IPS-20b (cell line): ENCODE data around the gene NLGN1.

Experiments
- H3K27ac ChIP-seq: one replicate; pipeline ENCODE4 v1.5.1; 2013; ENCODE audit warnings: low read length
- H3K27me3 ChIP-seq: 2 replicates; pipeline ENCODE4 v1.6.1; 2013; ENCODE audit warnings: mild to moderate bottlenecking, low read length, inconsistent platforms; ENCODE audit not compliant: insufficient read depth
- H3K36me3 ChIP-seq: 2 replicates; pipeline ENCODE4 v1.6.1; 2013; ENCODE audit warnings: low read depth, mild to moderate bottlenecking, inconsistent platforms, low read length, moderate library complexity; ENCODE audit not compliant: insufficient read depth
- H3K4me1 ChIP-seq: 2 replicates; pipeline ENCODE4 v1.6.1; 2013; ENCODE audit warnings: mild to moderate bottlenecking, control low read depth, inconsistent platforms, low read length, moderate library complexity; ENCODE audit not compliant: insufficient read depth
- H3K4me3 ChIP-seq: 2 replicates; pipeline ENCODE4 v1.5.1; 2013; ENCODE audit warnings: mild to moderate bottlenecking, low read length, inconsistent platforms
- H3K9ac ChIP-seq: 2 replicates; pipeline ENCODE4 v1.6.1; 2013; ENCODE audit warnings: low read depth, mild to moderate bottlenecking, inconsistent platforms, low read length, moderate library complexity
- H3K9me3 ChIP-seq: 2 replicates; pipeline ENCODE4 v1.6.1; 2013; ENCODE audit warnings: mild to moderate bottlenecking, low read depth, low read length, inconsistent platforms; ENCODE audit not compliant: insufficient read depth

The NLGN1 gene

DNA sequence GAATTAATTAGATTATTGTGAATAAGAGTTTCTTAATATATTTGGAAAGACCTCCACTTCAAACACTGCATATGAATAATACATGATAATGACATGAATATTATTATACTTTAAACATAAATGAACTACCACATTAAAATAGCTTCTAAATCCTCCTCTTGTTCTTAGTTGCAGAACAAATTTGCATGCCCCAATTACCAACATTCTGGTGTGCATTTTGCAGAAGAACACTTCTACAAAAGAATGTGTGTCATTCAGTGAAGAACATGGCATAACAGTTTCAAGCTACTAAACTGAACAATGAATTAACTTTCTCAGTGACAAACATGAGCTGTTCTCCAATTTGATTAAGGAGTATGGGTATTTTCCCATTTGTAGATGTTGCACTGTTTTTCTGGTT lies 750.3 kb downstream of the NLGN1 start:
- Histone ChIP-seq H3K9me3 (no peaks in the 10 kb centered on the region; the same call in 1 of the 2 replicates), H3K9ac (no peak overlapping the region), H3K27ac (no peak overlapping the region), H3K36me3 (no peaks in the 10 kb centered on the region), H3K4me3 (no peak overlapping the region), H3K4me1 (peaks cover 6% of the 10 kb centered on the region; the same call in 1 of the 2 replicates), H3K27me3 (no peaks in the 10 kb centered on the region)

DNA sequence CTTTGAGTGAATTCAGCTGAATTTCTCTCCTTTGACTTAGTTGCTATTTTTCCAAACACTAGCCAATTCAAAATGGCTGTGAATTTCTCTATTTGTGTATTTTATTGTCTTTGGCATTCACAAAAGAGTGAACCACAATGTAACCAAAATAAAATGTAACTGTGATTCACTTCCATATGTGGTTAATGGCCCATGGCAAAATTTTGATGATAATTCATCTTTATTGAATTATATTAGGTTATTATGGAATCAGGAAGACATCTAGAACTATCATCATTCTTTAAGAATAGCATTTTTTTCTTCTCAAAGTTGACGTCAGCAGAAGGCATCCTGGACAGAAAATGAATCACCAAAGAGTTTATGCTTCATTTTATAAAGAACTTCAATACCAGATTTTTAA lies 756.3 kb downstream of the NLGN1 start:
- H3K27ac ChIP-seq: no peak overlapping the region
- H3K4me3 ChIP-seq: no peak overlapping the region
- peaks cover 7% of the 10 kb centered on the region for H3K4me1 ChIP-seq
- H3K27me3 ChIP-seq: no peaks in the 10 kb centered on the region
- no peaks in the 10 kb centered on the region for H3K36me3 ChIP-seq
- H3K9ac ChIP-seq: no peak overlapping the region
- no peaks in the 10 kb centered on the region for H3K9me3 ChIP-seq

DNA sequence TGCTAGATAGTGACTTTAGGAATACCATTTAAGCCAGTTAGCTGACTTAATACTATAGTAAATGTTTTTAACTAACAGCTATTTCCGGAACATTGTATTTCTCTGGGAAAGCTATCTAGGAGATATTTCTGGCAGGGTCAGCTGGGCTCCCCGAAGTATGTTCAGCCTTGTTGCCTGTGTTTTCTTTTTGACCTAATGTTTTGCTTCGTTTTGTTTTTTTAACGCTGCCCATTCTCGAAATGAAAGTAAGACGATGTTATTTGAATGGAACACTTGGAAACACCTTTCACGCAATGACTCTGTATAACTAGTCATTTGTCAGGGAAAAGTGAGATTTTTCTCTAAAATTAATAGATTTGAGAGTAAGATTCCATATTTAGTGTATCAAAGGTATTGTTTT lies 758.7 kb downstream of the NLGN1 start:
- Histone ChIP-seq H3K36me3 (no peaks in the 10 kb centered on the region), H3K9me3 (no peaks in the 10 kb centered on the region), H3K9ac (no peak overlapping the region), H3K27me3 (no peaks in the 10 kb centered on the region), H3K27ac (no peak overlapping the region), H3K4me1 (peaks cover 17% of the 10 kb centered on the region; the same call in 1 of the 2 replicates), H3K4me3 (no peak overlapping the region)

DNA sequence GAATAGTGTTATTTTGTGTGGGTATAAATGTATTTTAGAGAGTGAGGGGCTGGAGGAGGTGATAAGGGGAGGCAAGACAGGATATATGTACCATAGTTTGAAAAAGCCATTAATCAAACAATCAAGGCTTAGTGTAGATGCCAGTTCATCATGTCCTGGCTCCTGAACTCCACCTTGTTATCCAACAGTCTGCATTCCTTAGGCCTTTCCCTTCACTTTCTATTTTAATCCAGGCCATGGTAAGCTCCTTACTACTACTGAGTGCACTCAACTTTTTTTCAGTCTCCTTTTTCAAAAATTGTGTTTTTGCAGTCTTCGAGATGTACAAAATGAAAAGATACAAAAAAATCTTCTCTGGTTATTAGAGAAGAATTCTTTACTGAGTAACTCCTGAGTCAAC lies 761.1 kb downstream of the NLGN1 start:
- H3K4me1 ChIP-seq: peaks cover 17% of the 10 kb centered on the region; the same call in 1 of the 2 replicates
- no peaks in the 10 kb centered on the region for H3K36me3 ChIP-seq
- no peak overlapping the region for H3K4me3 ChIP-seq
- H3K27ac ChIP-seq: no peak overlapping the region
- H3K27me3 ChIP-seq: no peaks in the 10 kb centered on the region
- no peak overlapping the region for H3K9ac ChIP-seq
- H3K9me3 ChIP-seq: peaks cover 4% of the 10 kb centered on the region; the same call in 1 of the 2 replicates

DNA sequence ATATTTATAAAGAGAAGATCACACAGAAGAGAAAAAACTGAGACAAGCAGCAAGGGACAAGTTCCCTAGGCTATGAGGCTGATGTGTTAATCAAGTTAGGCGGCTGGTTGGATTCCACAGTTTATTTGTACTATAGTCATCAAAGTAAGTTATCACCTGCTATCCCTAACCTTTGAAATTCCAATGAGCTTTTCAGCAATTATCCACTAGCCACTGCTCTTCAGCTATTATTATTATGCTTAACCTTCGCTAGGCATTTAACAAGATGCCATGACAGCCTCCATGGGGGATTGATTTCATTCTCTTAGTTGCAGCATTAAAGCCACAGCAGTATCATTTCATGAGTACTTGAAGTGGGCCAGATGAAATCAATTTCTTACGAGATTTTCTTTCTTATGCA lies 762.1 kb downstream of the NLGN1 start:
- Histone ChIP-seq H3K4me1 (peaks cover 17% of the 10 kb centered on the region; the same call in 1 of the 2 replicates), H3K27ac (no peak overlapping the region), H3K9me3 (peaks cover 13% of the 10 kb centered on the region), H3K9ac (no peak overlapping the region), H3K27me3 (no peaks in the 10 kb centered on the region), H3K4me3 (no peak overlapping the region), H3K36me3 (no peaks in the 10 kb centered on the region)

- H3K27me3 ChIP-seq: no peaks in the 10 kb centered on the region
- no peaks in the 10 kb centered on the region for H3K36me3 ChIP-seq
- peaks cover 17% of the 10 kb centered on the region; the same call in 1 of the 2 replicates for H3K4me1 ChIP-seq
- peaks cover 17% of the 10 kb centered on the region for H3K9me3 ChIP-seq
- no peak overlapping the region for H3K27ac ChIP-seq
- H3K4me3 ChIP-seq: no peak overlapping the region
- H3K9ac ChIP-seq: no peak overlapping the region
Measured at GRCh38 chr3:174162550-174162949, 765.0 kb downstream of the NLGN1 start.

DNA sequence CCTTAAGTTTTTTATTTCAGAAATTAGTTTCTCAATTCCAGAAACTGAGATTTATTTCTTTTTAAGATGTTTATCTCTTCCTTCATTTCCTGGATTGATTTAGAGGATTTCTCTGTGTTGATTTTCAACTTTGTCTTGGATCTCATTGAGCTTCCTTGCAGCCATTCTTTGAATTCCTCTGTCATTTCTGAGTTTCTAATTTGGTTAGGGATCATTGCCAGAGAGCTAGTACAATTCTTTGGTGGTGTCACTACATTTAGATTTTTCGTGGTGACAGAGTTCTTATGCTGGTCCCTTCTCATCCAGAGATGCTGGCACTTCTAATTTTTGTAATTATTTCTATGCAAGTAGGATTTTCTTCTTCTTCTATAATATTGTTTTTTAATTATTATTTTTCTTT lies 770.5 kb downstream of the NLGN1 start:
- no peak overlapping the region for H3K9ac ChIP-seq
- H3K27me3 ChIP-seq: no peaks in the 10 kb centered on the region
- no peaks in the 10 kb centered on the region for H3K4me1 ChIP-seq
- no peaks in the 10 kb centered on the region for H3K36me3 ChIP-seq
- H3K9me3 ChIP-seq: peaks cover 17% of the 10 kb centered on the region
- H3K27ac ChIP-seq: no peak overlapping the region
- H3K4me3 ChIP-seq: no peak overlapping the region

DNA sequence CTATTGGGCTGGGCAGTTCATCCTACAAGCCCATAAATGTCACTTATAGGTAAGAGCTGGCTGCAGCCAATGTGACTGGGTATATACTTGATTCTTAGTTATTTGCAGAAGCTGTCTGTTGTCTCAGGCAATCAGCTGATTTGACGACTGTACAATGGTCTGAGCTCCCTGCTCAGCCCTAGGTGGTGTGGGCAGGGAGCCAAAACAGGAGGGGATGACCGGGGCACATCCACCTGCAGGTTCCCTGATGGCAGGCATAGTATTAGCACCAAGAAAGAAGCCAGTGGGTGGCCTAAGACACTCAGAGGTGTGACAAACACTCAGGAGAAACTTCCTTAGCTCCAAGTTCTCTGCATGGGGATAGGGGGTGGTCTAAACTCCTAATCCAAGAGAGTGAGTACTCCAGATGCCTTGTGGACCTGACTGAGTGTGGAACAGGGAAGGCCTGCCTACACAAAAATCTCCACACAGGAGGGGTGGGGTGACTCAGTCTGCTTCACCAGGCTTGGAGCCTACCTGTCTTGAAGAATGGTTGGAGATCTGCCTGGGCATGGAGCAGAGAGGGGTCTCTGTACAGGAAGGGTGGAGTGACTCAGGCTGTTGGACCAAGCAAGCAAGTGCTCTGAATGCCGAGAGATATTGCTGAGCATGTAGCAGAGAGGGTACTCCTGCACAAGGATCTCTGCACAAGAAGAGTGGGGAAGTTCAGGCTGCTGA lies 771.2 kb downstream of the NLGN1 start:
- H3K27me3 ChIP-seq: no peaks in the 10 kb centered on the region
- no peaks in the 10 kb centered on the region for H3K36me3 ChIP-seq
- no peak overlapping the region for H3K9ac ChIP-seq
- H3K4me1 ChIP-seq: no peaks in the 10 kb centered on the region
- H3K27ac ChIP-seq: no peak overlapping the region
- peaks cover 13% of the 10 kb centered on the region for H3K9me3 ChIP-seq
- no peak overlapping the region for H3K4me3 ChIP-seq

DNA sequence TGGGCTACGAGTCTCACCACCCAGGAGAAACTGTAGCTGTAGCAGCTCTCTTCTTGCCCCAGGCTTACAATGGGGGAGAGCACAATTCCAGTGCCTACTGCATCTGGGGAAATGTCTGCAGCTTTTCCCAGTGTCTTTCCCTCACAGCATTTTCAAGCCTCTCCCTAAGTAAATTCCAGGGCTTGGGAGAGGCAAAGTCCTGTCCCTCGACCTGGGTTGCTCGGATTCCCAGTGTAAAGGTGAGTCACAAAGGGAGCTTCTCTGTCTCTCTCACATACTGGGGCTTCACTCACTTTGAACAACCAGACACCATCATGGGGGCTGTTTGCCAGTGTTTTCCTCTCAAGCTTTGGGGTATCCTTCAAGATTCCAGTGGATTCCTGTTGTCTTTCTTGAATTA lies 772.2 kb downstream of the NLGN1 start:
- Histone ChIP-seq H3K4me1 (no peaks in the 10 kb centered on the region), H3K36me3 (no peaks in the 10 kb centered on the region), H3K27me3 (no peaks in the 10 kb centered on the region), H3K9me3 (peaks cover 2% of the 10 kb centered on the region; the same call in 1 of the 2 replicates), H3K9ac (no peak overlapping the region), H3K4me3 (no peak overlapping the region), H3K27ac (no peak overlapping the region)

- H3K9me3 ChIP-seq: no peaks in the 10 kb centered on the region
- no peaks in the 10 kb centered on the region for H3K4me1 ChIP-seq
- H3K4me3 ChIP-seq: no peak overlapping the region
- no peaks in the 10 kb centered on the region for H3K27me3 ChIP-seq
- H3K9ac ChIP-seq: no peak overlapping the region
- H3K27ac ChIP-seq: no peak overlapping the region
- H3K36me3 ChIP-seq: no peaks in the 10 kb centered on the region
Measured at GRCh38 chr3:174170248-174170647, 772.7 kb downstream of the NLGN1 start.

DNA sequence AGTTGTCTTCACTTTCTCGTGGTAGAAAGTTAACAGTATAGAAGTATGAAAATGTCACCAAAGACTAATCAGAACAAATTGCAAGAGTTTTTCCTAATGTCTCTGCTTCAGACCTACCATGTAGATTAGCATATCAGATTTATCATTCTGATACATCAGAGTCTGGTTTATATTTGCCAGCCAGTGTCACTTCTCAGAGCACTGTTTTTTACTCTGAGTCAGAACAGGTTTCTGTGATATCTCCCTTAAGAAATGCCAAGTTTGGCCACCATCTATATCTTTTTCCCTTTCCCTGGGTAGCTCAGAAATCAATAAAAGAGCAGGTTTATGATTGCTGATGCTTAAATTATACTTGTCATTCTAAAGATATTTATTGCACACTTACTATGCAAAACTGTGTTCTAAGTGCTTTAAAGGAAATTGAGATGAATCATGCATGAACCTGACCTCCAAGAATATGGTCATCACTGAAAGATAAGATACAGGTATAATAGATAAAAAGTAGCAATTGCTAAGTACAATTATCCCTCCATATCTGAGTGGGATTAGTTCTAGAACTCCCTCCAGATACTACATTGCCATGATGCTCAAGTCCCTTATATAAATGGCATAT lies 788.9 kb downstream of the NLGN1 start:
- Histone ChIP-seq H3K27me3 (no peaks in the 10 kb centered on the region), H3K9me3 (no peaks in the 10 kb centered on the region), H3K4me1 (no peaks in the 10 kb centered on the region), H3K4me3 (no peak overlapping the region), H3K27ac (no peak overlapping the region), H3K36me3 (no peaks in the 10 kb centered on the region), H3K9ac (no peak overlapping the region)

DNA sequence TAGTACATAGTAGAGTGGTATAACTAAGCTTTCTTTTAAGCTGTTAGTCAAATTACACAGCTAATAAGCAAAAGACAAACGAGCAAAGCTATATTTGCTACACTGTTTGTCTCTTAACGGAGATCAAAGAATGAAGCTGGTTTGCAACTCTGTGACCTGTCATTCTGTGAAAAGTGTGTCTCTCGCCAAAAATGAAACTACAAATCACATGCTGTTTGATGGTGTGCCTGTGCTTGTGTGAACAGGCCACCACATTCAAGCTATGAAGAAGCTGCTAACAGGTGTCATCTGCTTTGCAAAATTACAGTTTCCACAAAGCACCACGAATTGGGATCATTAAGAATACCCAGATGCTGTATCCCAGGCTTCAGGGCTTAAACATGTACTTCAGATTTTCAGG lies 793.8 kb downstream of the NLGN1 start:
- H3K27me3 ChIP-seq: no peaks in the 10 kb centered on the region
- H3K9me3 ChIP-seq: no peaks in the 10 kb centered on the region
- H3K9ac ChIP-seq: no peak overlapping the region
- H3K4me3 ChIP-seq: no peak overlapping the region
- H3K4me1 ChIP-seq: no peaks in the 10 kb centered on the region
- no peak overlapping the region for H3K27ac ChIP-seq
- H3K36me3 ChIP-seq: no peaks in the 10 kb centered on the region
